Stimulated activated naive CD8-positive, alpha-beta T cell treated with anti-CD3 and anti-CD28 coated beads, Interleukin-15, Interleukin-2, amounts not matched to agents 100 ng/mL and 50 ng/mL, for 24 hours (primary cell): ENCODE measurements around the gene MTIF2.
A peak's percentile ranks its signal among the peaks of the same experiment; 100 is the strongest.
"Not testable (repeated sequence)": the region's sequence is repeated elsewhere in the genome, so short reads cannot be mapped to it uniquely, and the experiment has no call there.

Source experiments
- H3K27ac Mint-ChIP-seq: one replicate; pipeline ENCODE4 v1.8.0; 2021; ENCODE audit warnings: mild to moderate bottlenecking, mixed read lengths
- H3K27me3 Mint-ChIP-seq: one replicate; pipeline ENCODE4 v1.8.0; 2021; ENCODE audit warnings: mixed read lengths
- H3K36me3 Mint-ChIP-seq: one replicate; pipeline ENCODE4 v1.8.0; 2021; ENCODE audit warnings: low read depth, mixed read lengths
- H3K4me1 Mint-ChIP-seq: one replicate; pipeline ENCODE4 v1.8.0; 2021; ENCODE audit warnings: low read depth, mixed read lengths
- H3K4me3 Mint-ChIP-seq: one replicate; pipeline ENCODE4 v1.8.0; 2021; ENCODE audit warnings: mild to moderate bottlenecking, mixed read lengths
- H3K9me3 Mint-ChIP-seq: one replicate; pipeline ENCODE4 v1.8.0; 2021; ENCODE audit warnings: mixed read lengths

The MTIF2 gene

DNA sequence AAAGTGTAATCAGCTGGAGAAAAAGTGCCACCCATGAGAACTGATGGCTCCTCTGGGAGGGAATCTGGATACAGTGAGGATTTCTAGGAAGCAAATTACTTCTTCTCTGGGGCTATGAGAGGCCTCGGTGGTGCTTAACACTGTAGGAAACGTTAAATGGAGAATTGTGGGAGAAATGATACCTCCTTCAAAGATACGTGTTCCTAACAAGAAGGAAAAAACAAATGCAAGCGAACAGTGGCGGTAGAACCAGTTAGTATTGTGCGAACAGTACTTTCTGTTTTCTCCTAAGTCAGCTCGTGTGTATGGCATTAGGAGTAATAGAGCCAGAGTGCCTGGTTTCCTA lies 587 bp upstream of the MTIF2 start:
- Mint-ChIP-seq H3K27ac (peak overlapping the region; percentile 97), H3K4me3 (peak overlapping the region; percentile 97), H3K4me1 (peaks cover 9% of the 10 kb centered on the region), H3K36me3 (peaks cover 7% of the 10 kb centered on the region), H3K9me3 (no peaks in the 10 kb centered on the region), H3K27me3 (no peaks in the 10 kb centered on the region)

DNA sequence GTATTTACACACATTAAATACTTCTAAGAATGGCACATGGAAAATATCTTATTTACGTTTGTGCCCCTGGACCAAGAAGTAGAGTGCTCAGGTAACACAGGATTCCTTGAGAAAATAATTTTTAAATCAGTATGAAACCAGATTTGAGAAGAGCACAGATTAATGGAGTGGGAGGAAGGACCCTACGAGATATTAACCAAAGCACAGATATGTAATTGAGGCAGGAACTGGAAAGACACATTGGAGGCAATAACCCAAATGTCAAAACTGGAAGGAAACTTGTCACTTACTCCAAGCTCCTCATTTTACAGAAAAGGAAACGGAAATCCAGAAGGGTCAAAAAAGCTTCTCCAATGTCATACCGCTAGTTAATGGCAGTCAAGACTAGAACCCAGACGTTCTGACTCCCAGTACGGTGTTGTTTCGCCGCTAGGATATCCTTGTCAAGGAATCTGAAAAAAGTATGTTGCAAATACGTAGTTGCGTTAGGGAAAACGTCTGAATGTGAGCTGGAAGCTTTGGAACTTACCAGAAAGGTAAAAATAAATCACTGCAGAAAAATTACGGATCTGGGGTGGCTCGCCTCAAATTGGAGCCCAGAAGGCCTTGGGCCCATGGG lies 634 bp downstream of the MTIF2 start:
- Mint-ChIP-seq H3K36me3 (peaks cover 19% of the 10 kb centered on the region), H3K9me3 (no peaks in the 10 kb centered on the region), H3K4me3 (peak overlapping the region; percentile 97), H3K27ac (peak overlapping the region; percentile 97), H3K27me3 (no peaks in the 10 kb centered on the region), H3K4me1 (peaks cover 9% of the 10 kb centered on the region)

DNA sequence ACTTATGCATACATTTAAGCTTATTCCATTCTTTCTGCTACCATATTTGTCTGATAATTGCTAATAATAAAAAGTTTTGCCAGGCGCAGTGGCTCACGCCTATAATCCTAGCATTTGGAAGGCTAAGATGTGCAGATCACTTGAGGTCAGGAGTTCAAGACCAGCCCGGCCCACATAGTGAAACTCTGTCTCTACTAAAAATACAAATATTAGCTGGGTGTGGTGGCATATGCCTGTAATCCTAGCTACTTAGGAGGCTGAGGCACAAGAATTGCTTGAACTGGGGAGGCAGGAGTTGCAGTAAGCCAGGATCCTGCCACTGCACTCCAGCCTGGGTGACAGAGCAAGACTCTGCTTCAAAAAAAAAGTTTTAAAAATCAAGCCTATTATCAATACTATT lies 9.4 kb downstream of the MTIF2 start:
- peaks cover 48% of the 10 kb centered on the region for H3K36me3 Mint-ChIP-seq
- not testable (repeated sequence) for H3K4me3 Mint-ChIP-seq, H3K4me1 Mint-ChIP-seq, H3K27me3 Mint-ChIP-seq, H3K9me3 Mint-ChIP-seq, H3K27ac Mint-ChIP-seq

DNA sequence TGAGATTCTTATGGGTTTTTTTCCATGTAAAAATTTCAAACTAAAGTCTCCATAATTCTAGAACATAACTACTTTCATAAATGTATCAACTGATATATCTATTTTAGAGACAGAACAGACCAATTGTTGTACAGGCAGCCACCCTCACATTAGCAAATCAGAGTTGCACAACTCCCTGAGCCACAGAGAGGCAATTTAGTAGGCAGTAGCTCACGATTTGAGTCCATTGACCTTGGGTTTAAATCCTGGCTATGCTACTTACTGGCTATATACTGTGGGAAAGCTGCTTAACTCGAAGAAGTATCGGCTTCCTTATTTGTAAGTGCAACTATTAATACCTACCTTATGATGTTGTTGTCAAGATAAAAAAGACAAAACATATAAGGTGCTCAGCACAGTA lies 16.2 kb downstream of the MTIF2 start:
- H3K4me1 Mint-ChIP-seq = no peaks in the 10 kb centered on the region
- no peaks in the 10 kb centered on the region for H3K27me3 Mint-ChIP-seq
- H3K27ac Mint-ChIP-seq = no peak overlapping the region
- H3K36me3 Mint-ChIP-seq = peaks cover 55% of the 10 kb centered on the region
- H3K4me3 Mint-ChIP-seq = no peak overlapping the region
- H3K9me3 Mint-ChIP-seq = no peaks in the 10 kb centered on the region

DNA sequence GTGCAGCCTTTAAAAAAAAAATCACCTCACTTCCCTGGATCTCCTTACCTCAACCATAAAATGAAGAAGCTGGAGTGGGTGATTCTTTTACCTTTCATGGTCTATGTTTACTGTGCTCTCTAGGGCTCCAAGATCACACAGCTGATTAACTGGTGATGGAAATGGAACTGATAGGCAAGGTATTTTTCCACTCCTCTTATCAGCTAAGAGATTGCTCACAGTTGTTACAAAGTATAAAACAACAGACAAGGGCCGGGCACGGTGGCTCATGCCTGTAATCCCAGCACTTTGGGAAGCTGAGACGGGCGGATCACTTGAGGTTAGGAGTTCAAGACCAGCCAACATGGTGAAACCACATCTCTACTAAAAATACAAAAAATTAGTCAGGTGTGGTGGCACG lies 22.0 kb downstream of the MTIF2 start:
- Mint-ChIP-seq H3K36me3 (peaks cover 61% of the 10 kb centered on the region), H3K27ac (no peak overlapping the region), H3K27me3 (no peaks in the 10 kb centered on the region), H3K4me1 (no peaks in the 10 kb centered on the region), H3K4me3 (no peak overlapping the region), H3K9me3 (no peaks in the 10 kb centered on the region)

DNA sequence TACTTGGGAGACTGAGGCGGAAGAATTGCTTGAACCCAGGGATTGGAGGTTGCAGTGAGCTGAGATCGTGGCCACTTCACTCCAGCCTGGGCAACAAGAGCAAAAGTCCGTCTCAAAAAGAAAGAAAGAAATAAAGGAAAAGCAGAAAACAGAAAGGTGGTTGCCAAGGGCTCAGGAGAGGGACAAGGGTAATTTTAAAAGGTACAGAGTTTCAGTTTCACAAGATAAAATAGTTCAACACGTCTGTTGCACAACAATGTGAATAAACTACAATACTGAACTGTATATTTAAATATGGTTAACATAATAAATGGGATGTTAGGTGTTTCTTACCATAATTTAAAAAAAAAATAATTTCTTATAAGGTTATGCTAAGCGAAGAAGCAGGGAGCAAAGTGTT lies 23.6 kb downstream of the MTIF2 start:
- Mint-ChIP-seq H3K27me3 (no peaks in the 10 kb centered on the region), H3K4me3 (no peak overlapping the region), H3K36me3 (peaks cover 50% of the 10 kb centered on the region), H3K9me3 (no peaks in the 10 kb centered on the region), H3K4me1 (no peaks in the 10 kb centered on the region), H3K27ac (no peak overlapping the region)

DNA sequence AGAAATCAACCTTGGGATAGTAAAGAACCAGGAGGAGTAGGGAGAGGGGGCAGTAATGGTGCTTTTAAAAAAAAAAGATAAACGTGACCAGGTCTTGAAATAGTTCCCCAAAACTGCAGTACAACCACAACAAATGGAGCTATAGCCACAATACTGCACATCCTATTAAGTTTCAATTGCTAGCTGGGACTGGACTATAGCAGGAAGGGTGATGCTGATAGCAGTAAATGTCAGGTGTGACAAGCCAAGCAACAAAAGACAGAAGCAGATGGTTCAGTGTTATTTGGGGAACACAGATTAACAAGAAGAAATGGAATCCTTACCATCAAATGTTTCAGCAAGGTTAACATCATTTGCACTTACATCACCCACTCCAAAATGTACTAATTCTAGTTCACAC lies 26.4 kb downstream of the MTIF2 start:
- Mint-ChIP-seq H3K4me1 (no peaks in the 10 kb centered on the region), H3K27ac (no peak overlapping the region), H3K36me3 (peaks cover 51% of the 10 kb centered on the region), H3K9me3 (no peaks in the 10 kb centered on the region), H3K27me3 (no peaks in the 10 kb centered on the region), H3K4me3 (no peak overlapping the region)

DNA sequence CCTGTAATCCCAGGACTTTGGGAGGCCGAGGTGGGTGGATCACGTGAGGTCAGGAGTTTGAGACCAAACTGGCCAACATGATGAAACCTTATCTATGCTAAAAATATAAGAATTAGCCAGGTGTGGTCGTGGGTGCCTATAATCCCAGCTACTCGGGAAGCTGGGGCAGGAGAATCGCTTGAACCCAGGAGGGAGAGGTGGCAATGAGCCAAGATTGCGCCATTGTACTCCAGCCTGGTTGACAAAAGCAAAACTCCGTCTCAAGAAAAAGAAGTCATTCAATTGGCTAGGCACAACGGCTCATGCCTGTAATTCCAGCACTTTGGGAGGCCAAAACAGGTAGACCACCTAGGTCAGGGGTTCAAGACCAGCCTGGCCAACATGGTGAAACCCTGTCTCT lies 27.4 kb downstream of the MTIF2 start:
- not testable (repeated sequence) for H3K27ac Mint-ChIP-seq, H3K4me1 Mint-ChIP-seq, H3K9me3 Mint-ChIP-seq, H3K27me3 Mint-ChIP-seq, H3K4me3 Mint-ChIP-seq
- peaks cover 51% of the 10 kb centered on the region for H3K36me3 Mint-ChIP-seq

DNA sequence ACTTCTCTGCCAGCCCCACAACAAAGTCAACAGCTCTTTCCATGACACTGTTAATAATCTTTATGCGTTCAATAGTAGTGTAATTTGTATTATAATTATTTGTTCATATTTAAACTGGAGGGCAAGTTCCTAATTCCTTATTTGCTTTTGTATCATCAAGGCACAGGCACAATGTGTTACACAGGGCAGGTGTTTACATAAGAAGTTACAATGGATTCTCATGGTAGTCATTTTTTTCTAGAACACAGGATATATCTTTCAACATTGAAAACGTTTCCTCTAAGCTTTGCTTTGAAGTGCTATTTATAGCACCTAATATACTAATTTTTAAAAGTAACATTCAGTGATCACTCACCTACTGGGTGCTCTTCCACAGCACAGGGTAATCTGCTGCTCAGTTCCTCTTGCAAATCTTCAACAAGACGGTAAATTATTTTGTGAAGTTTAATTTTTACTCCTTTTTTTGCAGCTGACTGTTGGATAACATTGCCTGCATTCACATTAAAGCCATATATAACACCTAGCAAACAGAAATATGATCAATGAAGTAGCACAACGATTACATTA lies 29.3 kb downstream of the MTIF2 start:
- Mint-ChIP-seq H3K36me3 (peaks cover 59% of the 10 kb centered on the region), H3K9me3 (no peaks in the 10 kb centered on the region), H3K27ac (no peak overlapping the region), H3K4me3 (no peak overlapping the region), H3K27me3 (no peaks in the 10 kb centered on the region), H3K4me1 (peaks cover 15% of the 10 kb centered on the region)

DNA sequence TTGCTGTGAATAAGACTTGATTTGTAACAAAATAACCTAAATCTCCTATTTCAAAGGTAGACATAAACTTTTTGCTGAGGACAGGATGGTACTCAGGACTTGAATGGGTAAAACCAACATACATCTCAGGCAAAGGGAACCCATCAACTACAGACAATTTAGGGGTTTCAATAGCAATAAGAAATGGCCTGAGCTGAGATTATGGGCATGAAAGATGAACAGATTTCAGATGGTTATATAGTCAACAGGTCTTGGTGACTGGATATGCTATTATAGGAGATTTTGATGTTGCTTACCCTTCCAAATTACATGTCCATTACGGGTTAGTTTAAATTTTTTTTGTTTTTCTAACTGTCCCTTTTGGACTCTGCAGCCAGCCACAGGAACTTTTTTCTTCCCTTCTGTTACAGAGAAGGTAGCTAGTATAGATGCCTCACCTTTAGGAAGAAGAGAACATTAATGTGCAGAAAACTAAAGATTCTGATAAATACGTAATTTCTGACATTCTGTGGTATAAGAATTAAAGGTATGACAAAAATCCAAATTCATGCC lies 32.0 kb downstream of the MTIF2 start:
- Mint-ChIP-seq H3K36me3 (peaks cover 68% of the 10 kb centered on the region), H3K27me3 (no peaks in the 10 kb centered on the region), H3K4me1 (peaks cover 32% of the 10 kb centered on the region), H3K9me3 (no peaks in the 10 kb centered on the region), H3K4me3 (no peak overlapping the region), H3K27ac (no peak overlapping the region)

DNA sequence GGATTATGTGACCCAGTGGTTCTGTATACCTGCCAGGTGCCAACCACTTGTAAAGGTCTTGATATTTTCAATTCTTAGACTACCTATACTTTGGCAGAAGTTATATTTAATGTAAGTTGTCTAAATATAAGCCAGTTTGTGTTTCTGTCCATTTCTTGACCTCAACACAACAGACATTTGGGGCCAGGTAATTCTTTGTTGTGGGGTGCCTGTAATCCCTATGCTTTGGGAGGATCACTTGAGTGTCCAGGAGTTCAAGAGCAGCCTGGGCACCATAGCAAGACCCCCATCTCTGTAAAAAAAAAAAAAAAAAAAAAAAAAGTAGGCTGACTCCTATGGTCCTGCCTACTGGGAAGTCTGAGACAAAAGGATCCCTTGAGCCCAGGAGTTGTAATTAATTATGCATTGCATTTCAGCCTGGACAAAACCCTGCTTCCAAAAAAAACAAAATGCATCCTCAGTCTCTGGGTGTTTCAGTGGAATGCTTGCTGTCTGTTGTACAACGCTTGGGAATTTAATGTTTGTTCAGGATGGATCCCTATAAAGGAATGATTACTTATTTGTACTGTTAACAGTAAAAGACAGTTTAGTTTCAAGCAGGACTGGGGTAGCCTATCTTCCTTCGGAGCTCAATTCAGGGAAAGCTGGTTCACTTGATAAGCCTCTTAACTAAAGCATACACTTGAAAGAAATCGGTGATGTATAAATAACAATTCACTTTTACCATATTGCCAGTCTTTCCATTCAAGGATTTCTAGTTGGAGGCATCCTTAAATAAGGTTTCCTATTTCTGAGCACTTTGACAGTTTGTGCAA lies 33.1 kb downstream of the MTIF2 start:
- Mint-ChIP-seq H3K4me1 (peaks cover 39% of the 10 kb centered on the region), H3K36me3 (peaks cover 68% of the 10 kb centered on the region), H3K4me3 (peak overlapping the region; percentile 99), H3K9me3 (no peaks in the 10 kb centered on the region), H3K27me3 (no peaks in the 10 kb centered on the region), H3K27ac (peak overlapping the region; percentile 49)

DNA sequence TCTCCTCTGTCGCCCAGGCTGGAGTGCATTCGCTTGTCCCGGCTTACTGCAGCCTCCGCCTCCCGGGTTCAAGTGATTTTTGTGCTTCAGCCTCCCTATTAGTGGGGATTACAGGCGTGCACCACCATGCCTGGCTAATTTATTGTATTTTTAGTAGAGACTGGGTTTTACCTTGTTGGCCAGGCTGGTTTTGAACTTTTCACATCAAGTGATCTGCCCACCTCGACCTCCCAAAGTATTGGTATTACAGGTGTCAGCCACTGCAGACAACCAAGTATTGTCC lies 35.4 kb downstream of the MTIF2 start:
- H3K27me3 Mint-ChIP-seq = no peaks in the 10 kb centered on the region
- H3K27ac Mint-ChIP-seq = peak overlapping the region; percentile 99
- H3K9me3 Mint-ChIP-seq = no peaks in the 10 kb centered on the region
- peak overlapping the region; percentile 99 for H3K4me3 Mint-ChIP-seq
- H3K4me1 Mint-ChIP-seq = peaks cover 54% of the 10 kb centered on the region
- H3K36me3 Mint-ChIP-seq = peaks cover 70% of the 10 kb centered on the region

DNA sequence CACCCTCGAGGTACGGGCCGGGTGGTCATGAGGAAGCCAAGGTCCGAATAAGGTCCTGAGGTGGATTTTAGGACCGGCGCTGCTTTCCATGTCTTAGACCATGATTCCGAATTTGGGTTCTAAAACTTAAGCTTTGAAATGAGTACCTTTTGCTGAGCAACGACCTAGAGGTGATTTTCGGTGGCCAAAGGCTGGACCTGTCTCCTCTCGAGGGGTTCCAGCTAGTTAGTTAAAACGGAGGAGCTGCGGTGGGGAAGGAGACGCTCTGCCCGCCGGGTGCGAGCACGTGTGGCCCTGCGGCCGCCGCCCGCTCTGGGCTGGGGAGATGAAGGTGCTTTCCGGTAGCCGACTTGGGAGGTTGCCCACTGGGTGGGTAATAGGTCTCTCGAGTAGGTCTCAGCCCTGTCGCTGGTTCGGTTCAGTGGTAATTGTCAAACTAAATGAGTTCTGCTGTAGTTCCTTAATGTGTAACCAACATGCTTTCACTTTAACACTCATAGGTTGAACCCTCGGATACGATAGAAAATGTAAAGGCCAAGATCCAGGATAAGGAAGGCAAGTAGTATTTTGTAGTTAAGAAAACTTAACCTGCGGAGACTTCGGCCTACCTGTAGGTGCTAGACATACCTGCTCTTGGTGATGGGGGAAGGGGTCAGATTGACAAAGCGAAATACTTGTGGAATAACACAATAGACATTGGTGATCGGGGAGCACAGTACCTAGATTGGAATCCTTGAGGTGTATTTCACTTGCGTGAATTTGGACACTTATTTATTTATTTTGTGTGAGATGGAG lies 36.0 kb downstream of the MTIF2 start:
- Mint-ChIP-seq H3K36me3 (peaks cover 72% of the 10 kb centered on the region), H3K9me3 (no peaks in the 10 kb centered on the region), H3K4me1 (peaks cover 59% of the 10 kb centered on the region), H3K4me3 (peak overlapping the region; percentile 99), H3K27ac (peak overlapping the region; percentile 99), H3K27me3 (no peaks in the 10 kb centered on the region)

DNA sequence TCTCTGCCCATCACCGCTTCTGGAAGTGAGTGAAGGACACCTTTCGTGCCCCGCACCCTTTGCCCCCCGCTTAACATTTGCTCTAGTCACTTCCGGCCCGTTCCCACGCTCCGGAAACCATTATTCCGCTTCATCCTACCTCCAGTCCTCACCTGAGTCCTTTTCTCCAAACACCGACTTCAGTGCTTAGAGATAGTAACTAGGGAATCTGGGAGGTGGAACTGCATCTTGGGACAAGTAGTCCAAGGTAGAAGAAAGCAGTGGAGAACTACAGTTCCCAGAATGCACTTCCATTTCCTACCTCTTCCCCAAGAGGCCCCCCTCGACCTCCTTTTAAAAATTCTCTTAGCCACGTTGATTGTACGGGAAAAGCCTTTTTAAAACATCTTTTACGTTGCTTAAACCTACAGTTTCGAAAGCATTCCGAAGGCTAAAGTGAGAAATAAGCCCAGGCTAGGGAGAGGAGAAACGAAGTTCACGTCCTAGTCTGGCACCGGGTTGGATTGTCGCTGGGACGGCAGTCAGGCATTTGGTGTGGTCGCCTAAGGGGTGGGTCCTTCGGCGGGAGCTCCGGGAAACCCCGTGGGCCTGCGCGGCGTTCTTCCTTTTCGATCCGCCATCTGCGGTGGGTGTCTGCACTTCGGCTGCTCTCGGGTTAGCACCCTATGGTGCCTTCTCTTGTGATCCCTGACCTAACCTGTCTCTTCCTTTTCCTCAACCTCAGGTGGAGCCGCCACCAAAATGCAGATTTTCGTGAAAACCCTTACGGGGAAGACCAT lies 36.8 kb downstream of the MTIF2 start, which contains the start of the genes CLHC1 and RPS27A:
Gene CLHC1 (minus strand): TSS at position 210 of the 779 bp plus-strand sequence. CDS start 9,882 bp downstream, outside the sequence.
Gene RPS27A (plus strand): TSS at position 605 of the 779 bp plus-strand sequence. CDS start 137 bp downstream, at position 742.
- H3K4me1 Mint-ChIP-seq = peaks cover 65% of the 10 kb centered on the region
- peaks cover 70% of the 10 kb centered on the region for H3K36me3 Mint-ChIP-seq

More for the DNA sequence above, 36.8 kb downstream of the MTIF2 start, which contains the start of the genes CLHC1 and RPS27A:
- Mint-ChIP-seq H3K27ac (peak within 1 kb of the TSS; percentile 99), H3K4me3 (peak within 1 kb of the TSS; percentile 99), H3K9me3 (no peaks in the 10 kb centered on the region), H3K27me3 (no peaks in the 10 kb centered on the region)
